Uterus (tissue), 4 donors: ENCODE data around the gene TMX4. TPM values are rescaled to one million over a fixed set of nuclear protein-coding genes. Genes with fewer than 3 reads are reported as not detected.

Experiments used
- DNase-seq, 2 donors: peaks; one replicate each; pipeline ENCODE4 v3.0.0-alpha.2; 2019 to 2020
- H3K27ac ChIP-seq, 2 donors: fragments of 200-600 bp; sonication (generic); 1 replicate in 1 of 2; 2 replicates in 1 of 2; pipeline ENCODE4 v1.5.1; 2016 to 2018
- H3K27me3 ChIP-seq, 2 donors: fragments of 200-600 bp; sonication (generic); one replicate each; pipeline ENCODE4 v1.5.1; 2018 to 2019; ENCODE audit warnings: control low read depth in 1 of 2
- H3K36me3 ChIP-seq, 2 donors: fragments of 200-600 bp; sonication (generic); one replicate each; pipeline ENCODE4 v1.5.1; 2019; ENCODE audit warnings: control low read depth in 1 of 2
- H3K4me1 ChIP-seq, 2 donors: fragments of 200-600 bp; sonication (generic); one replicate each; pipeline ENCODE4 v1.5.1; 2018 to 2019; ENCODE audit warnings: control low read depth in 1 of 2
- H3K4me3 ChIP-seq, 2 donors: fragments of 200-600 bp; sonication (generic); 1 replicate in 1 of 2; 2 replicates in 1 of 2; pipeline ENCODE4 v1.5.1; 2018 to 2019; ENCODE audit warnings: mild to moderate bottlenecking in 1 of 2
- H3K9me3 ChIP-seq, 2 donors: fragments of 200-600 bp; sonication (generic); one replicate each; pipeline ENCODE4 v1.5.1; 2019; ENCODE audit warnings: control low read depth in 1 of 2
- CTCF ChIP-seq, 4 experiments: fragments of 200-600 bp in 2 of 4; fragments of 450-650 bp in 2 of 4; sonication (generic) in 2 of 4; IDR thresholded peaks; one replicate each; pipeline ENCODE4 v1.5.1; 2016 to 2019; ENCODE audit warnings: antibody characterized with exemption in 4 of 4, mild to moderate bottlenecking in 2 of 4, moderate library complexity in 1 of 4
- POLR2A ChIP-seq, 2 donors: fragments of 450-650 bp; IDR thresholded peaks; one replicate each; pipeline ENCODE4 v1.6.1; 2016; ENCODE audit warnings: antibody characterized with exemption in 2 of 2, mild to moderate bottlenecking in 1 of 2, moderate library complexity in 1 of 2
- intact Hi-C: fragments of 100-400 bp; cut with DNase I; formaldehyde crosslinking; loops from one replicate; pipeline ENCODE4 v1.15.1; 2023; ENCODE audit warnings: low total_unique reads
- total RNA-seq, 4 donors: library from RNA; depleted of rRNA in 3 of 4; stranded (reverse); fragments of >200 nt in 3 of 4; gene quantifications; one replicate each; pipeline versions ENCODE4 v1.1.0 to v1.2.4, GENCODE V29; 2014 to 2023
- donor health status: DM: yes; HTN: yes; CAD: no.

TMX4 gene
- total RNA-seq, 4 donors from 2014 or later: 36.1 to 104 (median 64.9) TPM

GRCh38 chr20:7950387-7950786, 69.2 kb downstream of the TMX4 start:
- Histone ChIP-seq H3K4me1 (no peaks in the 10 kb centered on the region), H3K9me3 (no peaks in the 10 kb centered on the region), H3K36me3 (no peaks in the 10 kb centered on the region), H3K27me3 (no peaks in the 10 kb centered on the region), H3K27ac (no peak overlapping the region), H3K4me3 (no peak overlapping the region)
- DNase-seq: no peak
- TF ChIP-seq POLR2A (IDR thresholded peaks at IDR 0.05): no peak
- no peak for TF ChIP-seq CTCF (IDR thresholded peaks at IDR 0.05)
- intact Hi-C loops: no loop called here

GRCh38 chr20:7943891-7944290, 75.7 kb downstream of the TMX4 start:
- Histone ChIP-seq H3K4me1 (no peaks in the 10 kb centered on the region), H3K36me3 (no peaks in the 10 kb centered on the region), H3K27ac (no peak overlapping the region), H3K4me3 (no peak overlapping the region), H3K27me3 (no peaks in the 10 kb centered on the region), H3K9me3 (no peaks in the 10 kb centered on the region)
- no peak for DNase-seq
- no peak for TF ChIP-seq POLR2A (IDR thresholded peaks at IDR 0.05)
- TF ChIP-seq CTCF (IDR thresholded peaks at IDR 0.05): no peak
- intact Hi-C loops: no loop called here

GRCh38 chr20:7940341-7940740, 79.2 kb downstream of the TMX4 start, which contains the start of gene HAO1:
TSS of gene HAO1 (minus strand) at chr20:7940458. CDS start at chr20:7940422, 36 bp downstream.
- intact Hi-C loops: no loop called here
- TF ChIP-seq CTCF (IDR thresholded peaks at IDR 0.05) (no peak), POLR2A (IDR thresholded peaks at IDR 0.05) (no peak)

GRCh38 chr20:7939663-7940062, 79.9 kb downstream of the TMX4 start:
- Histone ChIP-seq H3K27ac (no peak overlapping the region), H3K4me3 (no peak overlapping the region), H3K4me1 (no peaks in the 10 kb centered on the region), H3K27me3 (no peaks in the 10 kb centered on the region), H3K9me3 (no peaks in the 10 kb centered on the region), H3K36me3 (no peaks in the 10 kb centered on the region)
- intact Hi-C loops: no loop called here
- no peak for DNase-seq
- TF ChIP-seq CTCF (IDR thresholded peaks at IDR 0.05) (no peak), POLR2A (IDR thresholded peaks at IDR 0.05) (no peak)

More at GRCh38 chr20:7940341-7940740, 79.2 kb downstream of the TMX4 start, which contains the start of gene HAO1:
- Histone ChIP-seq H3K4me3 (no peak within 1 kb of the TSS), H3K36me3 (no peaks in the 10 kb centered on the region), H3K27me3 (no peaks in the 10 kb centered on the region), H3K27ac (no peak within 1 kb of the TSS), H3K4me1 (no peaks in the 10 kb centered on the region), H3K9me3 (no peaks in the 10 kb centered on the region)
- no peak for DNase-seq

- no peak for DNase-seq
- H3K27me3 ChIP-seq: no peaks in the 10 kb centered on the region
- no peaks in the 10 kb centered on the region for H3K9me3 ChIP-seq
- intact Hi-C loops: no loop called here
- no peaks in the 10 kb centered on the region for H3K4me1 ChIP-seq
- H3K27ac ChIP-seq: no peak overlapping the region
- TF ChIP-seq CTCF (IDR thresholded peaks at IDR 0.05): no peak
- no peak for TF ChIP-seq POLR2A (IDR thresholded peaks at IDR 0.05)
- no peaks in the 10 kb centered on the region for H3K36me3 ChIP-seq
- no peak overlapping the region for H3K4me3 ChIP-seq
Observed at GRCh38 chr20:7938058-7938457, 81.5 kb downstream of the TMX4 start.
